DMS53 treated with DMSO at 0.1 percent for 48 hours (cell line): ENCODE data around the gene POLDIP3.
A peak's percentile ranks its signal among the peaks of the same experiment; 100 is the strongest.
"Not testable (repeated sequence)": the region's sequence is repeated elsewhere in the genome, so short reads cannot be mapped to it uniquely, and the experiment has no call there.

ENCODE experiments used
- DNase-seq: peaks from one replicate; lab custom pipeline; 2025; ENCODE audit not compliant: unreplicated experiment; lab: John Stamatoyannopoulos, UW

Gene POLDIP3

DNA sequence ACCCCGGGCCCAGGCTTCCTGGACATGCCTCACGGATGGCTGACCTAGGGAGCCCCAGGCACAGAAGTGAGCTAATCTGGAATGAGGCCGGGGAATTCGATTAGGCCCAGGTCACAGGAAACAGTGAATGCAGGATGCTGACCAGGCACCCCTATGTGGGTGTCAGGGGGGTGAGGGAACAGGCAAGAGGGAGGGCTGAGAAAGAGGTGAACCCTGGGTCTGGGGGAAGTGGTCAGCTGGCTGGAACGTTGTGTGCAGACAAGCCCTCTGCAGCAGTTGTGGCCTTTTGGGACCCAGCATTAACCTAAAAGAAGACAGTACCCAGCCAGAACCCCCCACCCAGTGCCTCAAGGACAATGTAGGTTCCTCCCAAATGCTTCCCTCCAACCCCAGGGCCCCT, 52.8 kb downstream of the POLDIP3 start:
- no peak for DNase-seq

DNA sequence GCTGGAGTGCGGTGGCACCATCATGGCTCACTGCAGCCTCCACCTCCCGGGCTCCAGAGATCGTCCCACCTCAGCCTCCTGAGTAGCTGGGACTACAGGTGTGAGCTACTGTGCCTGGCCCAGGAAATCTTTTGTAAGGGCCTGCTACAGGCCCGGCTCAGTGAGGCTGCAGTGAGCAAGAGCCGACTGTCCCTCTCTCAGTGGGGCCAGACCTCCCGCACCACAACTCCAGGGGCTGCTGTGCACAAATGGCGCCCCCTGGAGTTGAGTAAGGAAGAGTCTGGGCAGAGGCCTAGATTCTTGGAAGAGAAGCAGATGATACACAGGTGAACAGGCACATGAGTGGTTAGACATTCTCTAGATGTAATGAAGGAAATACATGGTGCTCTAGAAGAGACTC, 53.9 kb downstream of the POLDIP3 start:
- no peak for DNase-seq

DNA sequence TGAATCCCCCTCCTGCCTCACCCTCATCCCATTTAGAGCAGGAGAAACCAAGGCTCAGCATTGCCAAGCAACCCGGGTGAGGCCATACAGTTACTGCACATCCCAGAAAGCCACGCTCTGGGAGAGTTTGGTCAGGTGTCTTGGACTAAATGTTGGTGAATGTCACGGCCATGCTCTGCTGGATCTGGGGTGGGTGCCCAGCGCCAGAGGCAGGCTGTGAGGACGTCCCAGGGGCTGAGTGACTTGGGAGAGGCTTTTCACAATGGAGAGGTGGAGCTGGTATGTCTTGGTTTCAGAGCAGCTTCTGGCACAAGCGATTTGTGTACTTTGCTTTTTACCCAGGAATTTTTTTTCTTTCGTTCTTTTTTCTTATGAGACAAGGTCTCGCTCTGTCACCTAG, 54.3 kb downstream of the POLDIP3 start:
- DNase-seq, result no peak

DNA sequence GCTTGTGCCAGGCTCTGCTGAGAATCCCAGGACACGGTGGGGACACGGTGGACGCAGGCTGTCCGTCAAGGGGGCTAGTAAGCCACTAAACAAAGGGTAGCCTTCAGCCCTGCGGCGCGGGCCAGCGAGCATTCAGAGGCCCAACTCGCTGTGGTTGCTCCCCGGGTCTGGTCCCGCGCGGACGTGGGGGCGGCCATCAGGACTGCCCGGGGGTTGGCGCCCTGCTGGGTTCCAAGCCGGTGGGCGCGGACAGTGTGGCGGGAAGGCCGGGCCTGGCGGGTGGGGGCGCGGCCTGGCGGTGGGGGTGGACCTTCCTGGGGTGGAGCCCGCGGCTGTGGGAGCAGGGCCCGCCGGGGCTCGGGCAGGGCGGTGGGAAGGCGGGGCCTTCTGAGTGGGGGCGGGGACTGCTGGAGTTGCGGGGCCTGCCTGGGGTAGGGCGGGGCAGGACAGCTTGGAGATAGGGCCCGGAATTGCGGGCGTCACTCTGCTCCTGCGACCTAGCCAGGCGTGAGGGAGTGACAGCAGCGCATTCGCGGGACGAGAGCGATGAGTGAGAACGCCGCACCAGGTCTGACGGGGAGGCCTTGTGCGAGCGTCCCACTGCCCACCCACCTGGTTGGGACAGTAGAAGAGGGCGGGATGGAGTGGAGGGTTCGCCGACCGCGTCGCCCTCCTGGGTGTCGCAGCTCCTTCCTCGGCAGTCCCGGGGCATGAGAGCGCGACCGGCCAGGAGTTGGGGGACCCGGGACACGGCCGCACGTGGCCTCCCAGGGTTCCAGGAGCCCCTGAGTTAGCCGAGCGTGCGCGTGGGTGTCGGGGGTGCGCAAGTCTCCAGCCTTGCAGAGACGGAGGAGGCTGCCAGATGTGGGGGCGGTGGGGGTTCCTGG, 61.0 kb downstream of the POLDIP3 start, which contains the start of gene SERHL2:
Gene SERHL2 (plus strand): TSS at position 482 of the 887 bp plus-strand sequence. CDS start 65 bp downstream, at position 547.
- peak; percentile 30 for DNase-seq

DNA sequence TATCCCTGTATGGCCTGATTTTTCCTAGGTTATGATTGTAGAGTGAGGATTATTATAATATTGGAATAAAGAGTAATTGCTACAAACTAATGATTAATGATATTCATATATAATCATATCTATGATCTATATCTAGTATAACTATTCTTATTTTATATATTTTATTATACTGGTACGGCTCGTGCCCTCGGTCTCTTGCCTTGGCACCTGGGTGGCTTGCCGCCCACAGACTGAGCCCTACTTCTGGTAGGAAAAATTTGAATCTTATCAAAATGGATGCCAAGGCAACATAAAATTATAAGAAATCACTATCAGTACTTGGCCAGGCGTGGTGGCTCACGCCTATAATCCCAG, 62.4 kb downstream of the POLDIP3 start:
- not testable (repeated sequence) for DNase-seq

DNA sequence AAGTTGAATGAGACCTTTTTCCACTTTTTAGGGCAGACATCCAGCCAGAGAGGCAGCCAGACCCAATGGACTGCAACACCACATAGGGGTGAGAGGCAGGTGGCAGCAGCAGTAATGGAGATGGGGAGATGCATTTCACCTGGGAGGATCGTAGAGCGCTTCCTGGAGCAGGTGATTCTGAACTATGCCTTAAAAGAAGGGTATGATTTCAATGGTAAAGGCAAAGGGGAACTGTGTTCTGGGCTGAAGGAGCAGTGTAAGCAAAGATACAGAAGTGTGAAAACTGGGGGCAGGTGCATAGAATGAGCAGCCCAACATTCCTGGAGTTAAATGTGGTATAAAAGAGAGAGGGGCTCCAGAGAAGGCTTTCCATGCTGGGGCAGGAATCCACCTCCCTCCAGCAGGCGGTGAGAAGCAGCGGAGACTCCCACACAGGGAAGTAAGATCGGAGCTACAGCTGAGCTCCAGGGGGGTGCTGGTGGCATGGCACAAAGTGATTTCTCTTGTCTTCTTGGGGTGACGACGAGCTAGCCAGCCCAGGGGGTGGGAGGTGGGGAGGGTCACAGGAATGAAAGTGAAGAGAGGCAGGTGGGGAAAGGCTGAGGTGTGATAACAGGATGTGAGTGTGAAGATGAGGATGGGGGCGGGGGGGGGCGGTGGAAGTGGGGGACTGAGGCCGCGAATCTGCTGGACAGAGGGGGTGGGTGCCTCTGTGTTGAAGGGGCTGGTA, 65.2 kb downstream of the POLDIP3 start:
- DNase-seq, result no peak

DNA sequence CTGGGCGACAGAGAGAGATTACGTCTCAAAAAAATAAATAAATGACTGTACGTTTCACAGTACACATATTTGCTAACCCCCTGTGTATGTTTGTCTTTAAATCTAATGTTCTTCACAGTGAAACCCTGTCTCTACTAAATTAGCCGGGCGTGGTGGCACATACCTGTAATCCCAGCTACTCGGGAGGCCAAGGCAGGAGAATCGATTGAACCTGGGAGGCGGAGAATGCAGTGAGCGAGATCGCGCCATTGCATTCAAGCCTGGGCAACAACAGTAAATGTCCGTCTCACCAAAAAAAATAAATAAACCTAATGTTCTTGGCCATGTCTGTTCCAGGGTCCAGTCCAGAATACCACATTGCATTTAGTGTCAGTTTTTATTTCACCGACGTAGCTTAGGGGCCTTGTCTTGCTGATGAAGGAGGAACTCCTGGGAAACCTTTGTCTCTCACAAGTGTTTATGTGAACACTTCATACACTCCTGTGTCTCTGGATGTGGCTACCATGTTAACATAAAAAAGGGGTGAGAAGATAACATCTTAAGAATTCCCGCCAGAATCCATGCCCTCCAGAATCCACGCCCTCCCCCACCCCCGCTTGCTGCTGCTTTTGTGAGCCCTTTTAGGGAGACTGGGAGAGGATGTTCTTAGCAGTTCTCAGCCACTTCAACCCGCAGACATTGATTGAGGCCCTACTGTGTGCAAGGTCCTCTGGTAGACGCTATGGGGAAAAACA, 65.9 kb downstream of the POLDIP3 start:
- no peak for DNase-seq

DNA sequence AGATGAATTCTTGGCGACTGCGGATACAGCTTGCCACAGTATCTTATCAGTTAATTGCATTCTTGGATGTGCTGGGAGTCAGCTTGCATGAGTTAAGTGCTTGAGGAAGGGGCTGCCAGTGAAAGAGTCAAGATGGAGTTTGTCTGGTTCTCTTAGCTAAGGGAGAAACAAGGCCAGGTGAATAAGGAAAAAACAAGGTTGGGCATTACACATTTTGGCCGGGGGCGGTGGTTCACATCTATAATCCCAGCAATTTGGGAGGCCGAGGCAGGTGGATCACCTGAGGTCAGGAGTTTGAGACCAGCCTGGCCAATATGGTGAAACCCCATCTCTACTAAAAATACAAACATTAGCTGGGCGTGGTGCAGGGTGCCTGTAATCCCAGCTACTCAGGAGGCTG, 66.6 kb downstream of the POLDIP3 start:
- not testable (repeated sequence) for DNase-seq

DNA sequence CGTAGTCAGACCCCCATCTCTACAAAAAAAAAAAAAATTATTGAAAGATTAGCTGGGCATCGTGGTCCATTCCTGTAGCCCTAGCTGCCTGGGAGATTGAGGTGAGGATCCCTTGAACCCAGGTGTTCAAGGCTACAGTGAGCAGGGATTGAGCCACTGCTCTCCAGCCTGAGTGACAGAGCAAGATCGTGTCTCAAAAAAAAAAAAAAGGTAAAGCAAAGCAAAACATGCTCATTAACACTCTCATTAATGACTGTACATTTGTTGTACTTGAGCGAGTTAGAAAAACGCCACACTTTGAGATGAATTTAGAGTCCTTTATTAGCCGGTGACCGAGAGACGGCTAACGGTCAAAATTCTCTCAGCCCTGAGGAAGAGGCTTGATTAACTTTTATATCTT, 67.1 kb downstream of the POLDIP3 start:
- no peak for DNase-seq

DNA sequence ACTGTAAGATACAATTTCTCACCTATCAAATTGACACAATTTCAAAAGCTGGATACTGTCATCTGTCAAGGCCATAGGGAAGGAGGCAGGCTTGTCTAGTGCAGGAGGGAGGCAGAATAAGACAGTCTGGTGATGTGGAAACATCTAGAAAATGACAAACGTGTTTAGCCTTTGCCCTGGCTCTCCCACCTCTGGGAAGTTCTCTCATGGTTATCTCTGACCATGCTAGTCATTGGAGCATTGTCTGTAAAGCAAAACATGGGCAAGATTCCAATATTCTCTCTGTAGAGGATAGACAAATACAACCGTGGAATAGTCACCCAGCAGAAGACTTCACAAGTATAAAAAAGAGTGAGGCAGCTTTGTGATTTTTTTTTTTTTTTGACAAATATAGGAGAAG, 70.0 kb downstream of the POLDIP3 start:
- peak; percentile 5 for DNase-seq

DNA sequence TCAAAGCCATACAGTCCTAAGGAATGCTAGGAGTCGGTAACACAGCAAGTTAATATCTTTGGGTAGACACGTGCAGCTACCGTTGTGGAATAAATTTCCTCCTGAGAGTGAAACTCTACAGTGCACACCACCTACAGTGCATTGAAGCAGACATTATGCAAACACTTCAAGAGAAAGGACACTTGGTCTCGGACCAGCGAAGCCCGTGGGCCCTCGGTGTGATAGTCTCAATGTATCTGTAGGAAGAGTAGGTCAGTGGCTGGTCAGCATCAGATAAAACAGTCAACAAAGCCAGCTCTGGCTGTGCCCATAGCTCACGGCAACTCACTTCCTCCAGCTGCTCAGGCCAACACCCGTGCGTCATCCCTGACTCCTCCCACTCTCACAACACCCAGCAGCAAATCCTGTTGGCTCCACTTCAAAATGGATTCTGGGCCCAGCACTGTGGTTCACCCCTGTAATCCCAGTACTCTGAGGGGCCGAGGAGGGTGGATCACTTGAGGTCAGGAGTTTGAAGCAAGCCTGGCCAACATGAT, 75.4 kb downstream of the POLDIP3 start:
- DNase-seq, result not testable (repeated sequence)

DNA sequence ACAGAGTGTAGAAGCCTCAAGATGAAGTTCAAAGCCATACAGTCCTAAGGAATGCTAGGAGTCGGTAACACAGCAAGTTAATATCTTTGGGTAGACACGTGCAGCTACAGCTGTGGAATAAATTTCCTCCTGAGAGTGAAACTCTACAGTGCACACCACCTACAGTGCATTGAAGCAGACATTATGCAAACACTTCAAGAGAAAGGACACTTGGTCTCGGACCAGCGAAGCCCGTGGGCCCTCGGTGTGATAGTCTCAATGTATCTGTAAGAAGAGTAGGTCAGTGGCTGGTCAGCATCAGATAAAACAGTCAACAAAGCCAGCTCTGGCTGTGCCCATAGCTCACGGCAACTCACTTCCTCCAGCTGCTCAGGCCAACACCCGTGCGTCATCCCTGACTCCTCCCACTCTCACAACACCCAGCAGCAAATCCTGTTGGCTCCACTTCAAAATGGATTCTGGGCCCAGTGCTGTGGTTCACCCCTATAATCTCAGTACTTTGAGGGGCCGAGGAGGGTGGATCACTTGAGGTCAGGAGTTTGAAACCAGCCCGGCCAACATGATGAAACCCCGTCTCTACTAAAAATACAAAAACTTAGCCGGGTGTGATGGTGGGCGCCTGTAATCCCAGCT, 77.4 kb downstream of the POLDIP3 start:
- DNase-seq, result not testable (repeated sequence)

DNA sequence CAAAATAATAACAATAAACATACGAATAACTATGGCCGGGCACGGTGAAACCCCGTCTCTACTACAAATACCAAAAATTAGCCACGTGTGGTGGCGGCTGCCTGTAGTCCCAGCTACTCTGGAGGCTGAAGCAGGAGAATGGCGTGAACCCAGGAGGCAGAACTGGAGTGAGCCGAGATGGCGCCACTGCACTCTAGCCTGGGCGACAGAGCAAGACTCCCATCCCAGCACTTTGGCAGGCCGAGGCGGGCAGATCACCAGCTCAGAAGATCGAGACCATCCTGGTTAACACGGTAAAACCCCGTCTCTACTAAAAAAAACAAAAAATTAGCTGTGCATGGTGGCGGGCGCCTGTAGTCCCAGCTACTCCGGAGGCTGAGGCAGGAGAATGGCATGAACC, 78.0 kb downstream of the POLDIP3 start:
- not testable (repeated sequence) for DNase-seq

DNA sequence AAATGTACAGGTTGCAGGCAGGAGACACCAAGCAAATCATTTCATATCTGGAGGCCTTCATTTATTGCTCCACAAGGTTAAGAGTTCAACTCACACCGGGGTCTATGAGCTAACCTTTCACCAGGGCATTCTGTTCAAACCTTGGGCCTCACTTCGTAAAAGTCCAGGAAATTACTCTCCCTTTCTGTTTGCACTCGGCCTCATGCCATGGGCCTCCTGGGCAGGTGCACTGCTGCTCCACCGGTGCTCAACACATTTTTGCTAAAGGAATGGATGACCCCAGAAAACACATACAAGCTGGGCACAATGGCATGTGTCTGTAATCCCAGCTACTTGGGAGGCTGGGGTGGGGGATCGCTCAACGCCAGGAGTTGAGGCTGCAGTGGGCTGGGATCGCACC, 78.5 kb downstream of the POLDIP3 start:
- DNase-seq, result no peak

DNA sequence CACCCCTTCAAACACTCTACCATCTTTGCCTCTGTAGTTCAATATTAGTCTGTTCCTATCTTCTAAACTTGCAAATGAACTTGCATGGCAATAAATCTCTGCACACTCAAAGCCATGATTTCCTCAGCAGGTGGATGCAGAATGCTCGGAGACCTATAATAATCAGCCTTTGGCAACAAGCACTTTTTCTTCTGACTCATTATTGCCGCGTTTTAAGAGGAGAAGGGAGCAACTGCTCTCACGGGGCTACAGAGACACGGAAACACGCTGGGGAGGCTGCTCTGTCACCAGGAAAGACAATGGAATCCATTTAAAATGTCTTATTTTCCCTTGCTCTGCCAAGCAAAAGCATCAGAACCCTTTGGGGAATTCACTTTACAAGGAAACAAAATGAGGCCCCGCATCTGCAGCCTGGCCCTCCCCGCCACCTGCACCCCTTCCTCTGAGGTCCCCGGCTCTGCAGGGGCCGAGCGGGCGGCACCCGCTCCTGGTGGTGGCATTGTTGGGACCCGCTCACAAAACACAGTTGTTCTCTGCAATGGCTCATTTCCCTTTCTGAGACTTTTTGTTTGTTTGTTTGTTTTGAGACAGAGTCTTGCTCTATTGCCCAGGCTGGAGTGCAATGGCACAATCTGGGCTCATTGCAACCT, 79.5 kb downstream of the POLDIP3 start:
- DNase-seq, result not testable (repeated sequence)
